ENCODE measurements around the gene ZNF383. TPM values are rescaled to one million over a fixed set of nuclear protein-coding genes. Genes with fewer than 3 reads are reported as not detected.
A peak's percentile ranks its signal among the peaks of the same experiment; 100 is the strongest.

Gene ZNF383
- total and polyA plus RNA-seq, 10 of the 15 experiments (the other 5 are each of a cell fraction or from before 2014, with no cell fraction given), result 3.3 to 9.0 (median 5.1) TPM

GRCh38 chr19:37226248-37226647 is 8.2 kb downstream of the ZNF383 start (continued):
- TF ChIP-seq PKNOX1 (IDR thresholded peaks at IDR 0.05) (no peak), HCFC1 (IDR thresholded peaks at IDR 0.05; ENCODE audit: low read length) (no peak), BCL3 (IDR thresholded peaks at IDR 0.05; ENCODE audit: borderline replicate concordance, insufficient read depth, low read depth, low read length, poor library complexity, severe bottlenecking) (no peak), CREB1 (IDR thresholded peaks at IDR 0.05; ENCODE audit: low read depth) (no peak), E2F4 (IDR thresholded peaks at IDR 0.05; ENCODE audit: low read depth, low read length) (no peak), SIN3A (IDR thresholded peaks at IDR 0.05; ENCODE audit: low read depth, low read length) (no peak)

GRCh38 chr19:37227996-37228395 is 10.0 kb downstream of the ZNF383 start:
- in situ Hi-C loops (cut with MboI), result no loop called here

More at GRCh38 chr19:37227996-37228395, 10.0 kb downstream of the ZNF383 start:
- SMC1A ChIA-PET (ENCODE audit: uncharacterized antibody, unreplicated experiment), result interaction anchor here (1.4 kb wide), 1 partner anchor 619 kb away, joined by 3 read pairs; no protein-coding TSS in a partner anchor
- TF ChIP-seq ZBTB33 (IDR thresholded peaks at IDR 0.05) (peak; percentile 60; the same call in 1 of the 2 replicates), ZNF384 (IDR thresholded peaks at IDR 0.05; ENCODE audit: borderline replicate concordance, low read depth, low read length) (no peak), CTCF (IDR thresholded peaks at IDR 0.05 in 2 of 3, conservative IDR thresholded peaks at IDR 0.05 in 1 of 3; ENCODE audit: control insufficient read depth in 2 of 3, extremely low read depth in 1 of 3, insufficient read depth in 1 of 3, low read depth in 3 of 3, low read length in 3 of 3) (peak; percentile 29 to 41 (median 32); a peak in 4 of 6 replicates), RAD21 (IDR thresholded peaks at IDR 0.05; ENCODE audit: insufficient read depth, low read depth, low read length) (peak; percentile 32)
- H3K36me3 ChIP-seq (ENCODE audit: control insufficient read depth in 2 of 2, insufficient read depth in 2 of 2, low read length in 1 of 2), result peaks cover 2 to 21% of the 10 kb centered on the region in 2 experiments; a peak in 2 of 4 replicates
- DNase-seq (ENCODE audit: low read depth, low spot score) (no peak), FAIRE-seq (no peak), ATAC-seq (no peak)
- H3K9ac ChIP-seq (ENCODE audit: control insufficient read depth, insufficient read depth, low read length), result no peak overlapping the region
- peaks cover 20% of the 10 kb centered on the region for H3K9me3 ChIP-seq (replicated peaks; ENCODE audit: control insufficient read depth, insufficient read depth, low read length)
- no TSS peak for BruUV-seq (replicated peaks)
- no peak overlapping the region for H3K4me2 ChIP-seq (ENCODE audit: control insufficient read depth, insufficient read depth)
- CTCF ChIA-PET, result no interaction called here
- H3K79me2 ChIP-seq (ENCODE audit: control insufficient read depth, insufficient read depth, low read length), result no peaks in the 10 kb centered on the region; the same call in 1 of the 2 replicates
- WGBS (ENCODE audit: insufficient coverage, insufficient replicate concordance, low lambda C conversion rate, missing lambda C conversion rate), result 95% methylated on average over 12 of the region's 12 CpGs
- POLR2A ChIA-PET, result no interaction called here
- H3K27ac ChIP-seq (ENCODE audit: control insufficient read depth, insufficient read depth), result no peak overlapping the region
- RAD21 ChIA-PET (ENCODE audit: unreplicated experiment), result no interaction called here
- H3K4me3 ChIP-seq, result no peak overlapping the region
- H2AFZ ChIP-seq (ENCODE audit: control insufficient read depth, low read depth, low read length), result no peak overlapping the region
- no peaks in the 10 kb centered on the region for H3K27me3 ChIP-seq (replicated peaks in 1 of 2; ENCODE audit: control insufficient read depth in 2 of 2, insufficient read depth in 2 of 2, low read length in 1 of 2)
- H3K4me1 ChIP-seq (ENCODE audit: control insufficient read depth, insufficient read depth, low read length), result no peaks in the 10 kb centered on the region
- H4K20me1 ChIP-seq (ENCODE audit: control insufficient read depth, insufficient read depth), result no peaks in the 10 kb centered on the region
- intact Hi-C loops (cut with micrococcal nuclease; ENCODE audit: unreplicated experiment), result no loop called here
